ENCODE data around the gene PAPPA2. TPM values are rescaled to one million over a fixed set of nuclear protein-coding genes. Genes with fewer than 3 reads are reported as not detected.

PAPPA2 gene
- total and polyA plus RNA-seq, 2 of the 8 experiments (the other 6 are each of a cell fraction or from before 2014, with no cell fraction given), result 0.08 to 0.88 TPM

GRCh38 chr1:176701151-176701866, 238.3 kb downstream of the PAPPA2 start:
- H3K18ac ChIP-seq (ENCODE audit: extremely low read depth, low read length), result no peak overlapping the region
- no peak overlapping the region for H3K14ac ChIP-seq (ENCODE audit: insufficient read length)
- H3K4ac ChIP-seq (replicated peaks; ENCODE audit: insufficient read length, low read depth, low read length), result no peak overlapping the region
- H3K4me1 ChIP-seq (replicated peaks in 1 of 4; ENCODE audit: control insufficient read depth in 3 of 4, insufficient read depth in 4 of 4, low read length in 3 of 4), result peaks cover 0 to under 1% (median 0%) of the 10 kb centered on the region in 4 experiments; a peak in 1 of 7 replicates
- H4K5ac ChIP-seq (ENCODE audit: insufficient read length, low read depth, low read length), result no peak overlapping the region
- H3K9ac ChIP-seq (replicated peaks in 1 of 4; ENCODE audit: extremely low read depth in 1 of 4, low read depth in 3 of 4, low read length in 3 of 4), result no peak overlapping the region
- H2BK5ac ChIP-seq (ENCODE audit: low read depth, low read length), result no peak overlapping the region
- no peak overlapping the region for H2BK15ac ChIP-seq (ENCODE audit: low read length)
- H2BK12ac ChIP-seq (ENCODE audit: low read depth, low read length), result no peak overlapping the region
- no peak overlapping the region for H2BK20ac ChIP-seq (ENCODE audit: low read length)
- CTCF ChIA-PET (ENCODE audit: partially characterized antibody), result interaction anchor here (0.7 to 4.0 kb wide), 7 partner anchors 10 to 180 kb away, joined by 3 to 15 read pairs (median 5); no protein-coding TSS in a partner anchor
- H3K9me3 ChIP-seq (ENCODE audit: insufficient read depth in 2 of 2, low read depth in 1 of 2, low read length in 1 of 2), result no peaks in the 10 kb centered on the region
- no peak overlapping the region for H2AK5ac ChIP-seq (ENCODE audit: low read depth, low read length)
- H2AFZ ChIP-seq (ENCODE audit: low read length), result no peak overlapping the region
- no peak for FAIRE-seq
- no peak overlapping the region for H4K8ac ChIP-seq (ENCODE audit: extremely low read depth, insufficient read depth, low read length)
- WGBS, 2 experiments (ENCODE audit: extremely low coverage in 1 of 2, insufficient coverage in 1 of 2, insufficient read length in 1 of 2, insufficient replicate concordance in 2 of 2, low coverage in 1 of 2, low lambda C conversion rate in 2 of 2, missing lambda C conversion rate in 1 of 2), result 88% methylated on average over 3 of the region's 3 CpGs; no CpG with 5 or more reads in 1 of the 2 experiments
- DNase-seq (ENCODE audit: low read depth in 1 of 2, low spot score in 2 of 2), result no peak
- H3K36me3 ChIP-seq (ENCODE audit: control insufficient read depth in 2 of 4, insufficient read depth in 4 of 4, low read length in 3 of 4), result no peaks in the 10 kb centered on the region
- no peak overlapping the region for H3K27ac ChIP-seq (ENCODE audit: low read depth, low read length)
- no peak overlapping the region for H4K91ac ChIP-seq (replicated peaks; ENCODE audit: insufficient read length, low read length)
- no peak overlapping the region for H2BK120ac ChIP-seq (replicated peaks; ENCODE audit: low read depth, low read length)
- H3K27me3 ChIP-seq (replicated peaks in 1 of 4; ENCODE audit: control insufficient read depth in 3 of 4, extremely low read depth in 1 of 4, insufficient read depth in 3 of 4, low read length in 3 of 4), result no peaks in the 10 kb centered on the region
- no peak overlapping the region for H3K4me2 ChIP-seq (ENCODE audit: insufficient read depth in 1 of 2, low read depth in 2 of 2, low read length in 2 of 2)
- no peak overlapping the region for H3K23ac ChIP-seq (ENCODE audit: insufficient read length)
- H3K4me3 ChIP-seq (ENCODE audit: extremely low read depth in 1 of 4, insufficient read depth in 2 of 4, low read depth in 3 of 4, low read length in 4 of 4), result no peak overlapping the region
- H3K56ac ChIP-seq (replicated peaks; ENCODE audit: insufficient read length, low read depth, low read length), result no peak overlapping the region
- POLR2A ChIA-PET (ENCODE audit: partially characterized antibody), result no interaction called here
- no peaks in the 10 kb centered on the region for H3K79me2 ChIP-seq (ENCODE audit: control insufficient read depth in 1 of 2, insufficient read depth in 2 of 2, low read length in 2 of 2)
- H4K20me1 ChIP-seq (replicated peaks in 1 of 2; ENCODE audit: control insufficient read depth in 1 of 2, insufficient read depth in 2 of 2, low read length in 2 of 2), result no peaks in the 10 kb centered on the region
- H3K23me2 ChIP-seq (ENCODE audit: low read depth, low read length), result no peaks in the 10 kb centered on the region
- no peaks in the 10 kb centered on the region for H3K79me1 ChIP-seq (ENCODE audit: low read depth, low read length)
